Adrenal gland (tissue), 5 donors: ENCODE data around the gene DLK2.

ENCODE experiments used
- POLR2A ChIP-seq, 2 donors: fragments of 450-650 bp; IDR thresholded peaks; one replicate each; pipeline ENCODE4 v1.6.1; 2017; ENCODE audit warnings: antibody characterized with exemption in 2 of 2, mild to moderate bottlenecking in 2 of 2, moderate library complexity in 1 of 2
- TF ChIP-seq, protein P1 (sequence below), 6 experiments: fragments of 450-650 bp in 4 of 6; fragments of 200-600 bp in 2 of 6; sonication (generic) in 1 of 6; IDR thresholded peaks; 1 replicate in 5 of 6; 2 replicates in 1 of 6; pipeline versions ENCODE4 v1.5.1 to v1.8.0; 2016 to 2021; ENCODE audit warnings: antibody characterized with exemption in 6 of 6, mild to moderate bottlenecking in 2 of 6, moderate library complexity in 1 of 6
- donor health status: DM: no; HTN: no; CAD: no.

DNA sequence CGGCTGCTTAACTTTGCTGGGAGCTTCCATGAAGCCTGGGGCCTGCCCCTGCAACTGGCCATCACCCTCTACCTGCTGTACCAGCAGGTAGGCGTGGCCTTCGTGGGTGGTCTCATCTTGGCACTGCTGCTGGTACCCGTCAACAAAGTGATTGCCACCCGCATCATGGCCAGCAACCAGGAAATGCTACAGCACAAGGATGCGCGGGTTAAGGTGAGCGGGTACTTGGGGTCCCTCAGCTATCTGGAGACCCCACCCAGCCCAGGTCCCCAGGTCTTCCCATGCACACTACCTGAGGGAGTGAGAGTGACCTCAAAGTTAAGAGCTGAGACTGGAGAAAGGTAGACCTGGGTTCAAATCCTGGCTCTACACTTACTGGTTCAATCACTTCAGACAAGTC is 22.2 kb downstream of the DLK2 start:
- no peak for TF ChIP-seq POLR2A (IDR thresholded peaks at IDR 0.05)
- TF ChIP-seq, protein P1, sequence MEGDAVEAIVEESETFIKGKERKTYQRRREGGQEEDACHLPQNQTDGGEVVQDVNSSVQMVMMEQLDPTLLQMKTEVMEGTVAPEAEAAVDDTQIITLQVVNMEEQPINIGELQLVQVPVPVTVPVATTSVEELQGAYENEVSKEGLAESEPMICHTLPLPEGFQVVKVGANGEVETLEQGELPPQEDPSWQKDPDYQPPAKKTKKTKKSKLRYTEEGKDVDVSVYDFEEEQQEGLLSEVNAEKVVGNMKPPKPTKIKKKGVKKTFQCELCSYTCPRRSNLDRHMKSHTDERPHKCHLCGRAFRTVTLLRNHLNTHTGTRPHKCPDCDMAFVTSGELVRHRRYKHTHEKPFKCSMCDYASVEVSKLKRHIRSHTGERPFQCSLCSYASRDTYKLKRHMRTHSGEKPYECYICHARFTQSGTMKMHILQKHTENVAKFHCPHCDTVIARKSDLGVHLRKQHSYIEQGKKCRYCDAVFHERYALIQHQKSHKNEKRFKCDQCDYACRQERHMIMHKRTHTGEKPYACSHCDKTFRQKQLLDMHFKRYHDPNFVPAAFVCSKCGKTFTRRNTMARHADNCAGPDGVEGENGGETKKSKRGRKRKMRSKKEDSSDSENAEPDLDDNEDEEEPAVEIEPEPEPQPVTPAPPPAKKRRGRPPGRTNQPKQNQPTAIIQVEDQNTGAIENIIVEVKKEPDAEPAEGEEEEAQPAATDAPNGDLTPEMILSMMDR (IDR thresholded peaks at IDR 0.05): no peak
